Neutrophil (primary cell): ENCODE results near the gene NAT9.

Experiments
- H3K27ac ChIP-seq: fragments of 200-600 bp; sonication (generic); 2 replicates; pipeline ENCODE4 v1.5.1; 2016; ENCODE audit warnings: mild to moderate bottlenecking, moderate library complexity
- H3K27me3 ChIP-seq: fragments of 200-600 bp; sonication (generic); 2 replicates; pipeline ENCODE4 v1.6.0; 2016; ENCODE audit warnings: mild to moderate bottlenecking
- H3K36me3 ChIP-seq: fragments of 200-600 bp; sonication (generic); 2 replicates; pipeline ENCODE4 v1.5.1; 2017
- H3K4me1 ChIP-seq, 2 experiments: fragments of 200-600 bp in 1 of 2; sonication (generic) in 1 of 2; 1 replicate in 1 of 2; 2 replicates in 1 of 2; pipeline versions ENCODE4 v1.5.1 to v1.6.1; 2013 to 2016; ENCODE audit warnings: low read depth in 1 of 2, low read length in 1 of 2, mild to moderate bottlenecking in 1 of 2, moderate library complexity in 1 of 2; ENCODE audit not compliant: control insufficient read depth in 1 of 2, insufficient read depth in 1 of 2
- H3K4me3 ChIP-seq, 2 experiments: fragments of 200-600 bp in 1 of 2; sonication (generic) in 1 of 2; 1 replicate in 1 of 2; 2 replicates in 1 of 2; pipeline ENCODE4 v1.5.1; 2013 to 2016; ENCODE audit warnings: low read depth in 1 of 2, low read length in 1 of 2, mild to moderate bottlenecking in 1 of 2, moderate library complexity in 1 of 2
- H3K9me3 ChIP-seq: fragments of 200-600 bp; sonication (generic); 2 replicates; pipeline ENCODE4 v1.5.1; 2016
- CTCF ChIP-seq: fragments of 200-600 bp; sonication (generic); IDR thresholded peaks from 2 replicates; pipeline ENCODE4 v1.5.1; 2016; ENCODE audit warnings: antibody characterized with exemption

NAT9 gene

DNA sequence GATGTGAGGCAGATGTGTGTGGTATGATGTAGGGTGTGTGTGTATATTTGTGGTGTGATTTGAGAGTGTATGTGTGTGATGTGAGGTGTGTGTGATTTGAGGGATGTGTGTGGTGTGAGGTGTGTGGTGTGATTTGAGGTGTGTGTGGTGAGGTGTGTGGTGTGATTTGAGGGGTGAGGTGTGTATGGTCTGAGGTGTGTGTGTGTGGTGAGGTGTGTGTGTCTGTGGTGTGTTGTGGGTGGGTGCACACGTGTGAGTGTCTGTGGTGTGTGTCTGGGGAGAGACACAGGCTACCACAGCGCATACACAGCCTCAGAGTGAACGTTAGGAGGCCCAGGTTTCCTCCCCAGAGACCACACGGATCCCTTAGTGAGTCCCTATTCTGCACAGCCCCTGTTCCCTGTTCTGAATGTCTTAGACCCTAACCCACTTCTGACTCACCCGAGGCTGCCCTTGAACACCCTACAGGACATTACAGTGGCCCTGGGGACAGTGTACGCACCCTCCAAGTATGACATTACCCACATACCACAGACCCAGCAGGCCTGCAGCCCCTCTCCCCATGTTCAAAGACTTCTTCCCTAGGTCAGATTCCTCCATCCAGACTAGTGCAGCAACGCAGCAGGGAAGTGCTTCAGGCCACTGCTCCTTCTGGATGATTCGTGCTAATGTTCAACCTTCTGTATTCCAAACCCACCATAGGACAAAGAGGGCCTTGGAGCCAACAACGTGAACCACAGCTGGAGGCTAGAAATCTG lies 42.6 kb downstream of the NAT9 start:
- H3K27ac ChIP-seq = no peak overlapping the region
- H3K4me1 ChIP-seq = peaks cover 23 to 36% of the 10 kb centered on the region in 2 experiments
- peaks cover 14% of the 10 kb centered on the region for H3K27me3 ChIP-seq

DNA sequence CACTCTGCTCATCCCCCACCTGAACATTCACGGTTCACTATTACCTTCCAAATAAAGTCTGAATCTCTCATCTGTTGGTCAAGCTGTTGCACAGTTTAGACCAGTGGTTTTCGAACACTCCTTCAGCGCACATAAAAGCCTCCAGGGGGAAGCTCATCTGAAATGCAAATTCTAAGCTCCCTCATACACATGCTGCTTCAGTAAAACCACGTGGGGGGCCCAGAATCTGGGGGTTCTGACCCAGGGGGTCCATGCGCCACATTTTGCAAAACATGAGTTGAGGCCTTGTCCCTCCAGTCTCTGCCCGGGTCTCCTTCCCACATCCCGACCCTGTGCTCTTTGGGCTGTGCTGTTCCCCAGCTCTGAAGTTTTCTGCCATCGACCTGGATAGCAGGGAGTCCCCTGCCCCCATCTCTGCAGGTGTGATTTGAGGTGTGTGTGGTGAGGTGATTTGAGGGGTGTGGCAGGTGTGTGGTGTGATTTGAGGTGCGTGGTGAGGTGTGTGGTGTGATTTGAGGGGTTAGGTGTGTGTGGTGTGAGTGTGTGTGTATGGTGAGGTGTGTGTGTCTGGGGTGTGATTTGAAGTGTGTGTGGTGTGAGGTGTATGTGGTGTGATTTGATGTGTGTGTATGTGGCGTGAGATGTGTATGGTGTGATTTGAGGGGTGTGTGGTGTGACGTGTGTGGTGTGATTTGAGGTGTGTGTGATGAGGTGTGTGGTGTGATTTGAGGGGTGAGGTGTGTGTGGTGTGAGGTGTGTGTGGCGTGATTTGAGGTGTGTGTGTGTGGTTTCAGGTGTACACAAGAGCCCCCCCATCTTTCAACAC lies 43.9 kb downstream of the NAT9 start:
- H3K4me3 ChIP-seq = no peak overlapping the region
- no peaks in the 10 kb centered on the region for H3K9me3 ChIP-seq
- TF ChIP-seq CTCF = no peak
- peaks cover 10 to 24% of the 10 kb centered on the region in 2 experiments for H3K4me1 ChIP-seq
- peaks cover 14% of the 10 kb centered on the region for H3K27me3 ChIP-seq
- H3K27ac ChIP-seq = no peak overlapping the region
- H3K36me3 ChIP-seq = no peaks in the 10 kb centered on the region

More for the DNA sequence above, 42.6 kb downstream of the NAT9 start:
- Histone ChIP-seq H3K9me3 (no peaks in the 10 kb centered on the region), H3K4me3 (no peak overlapping the region), H3K36me3 (no peaks in the 10 kb centered on the region)
- no peak for TF ChIP-seq CTCF

DNA sequence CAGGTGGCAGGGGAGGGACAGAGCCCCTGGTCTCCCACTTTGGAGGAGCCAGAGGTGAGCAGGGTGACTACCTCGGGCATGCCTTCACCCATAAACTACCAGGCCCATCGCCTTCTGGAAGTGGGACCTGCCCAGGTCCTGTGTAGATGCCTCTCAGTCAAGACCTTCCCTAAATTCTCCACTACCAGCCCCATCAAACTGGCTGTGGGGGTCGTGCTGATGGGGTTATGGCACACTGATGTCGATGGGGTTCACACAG lies 44.9 kb downstream of the NAT9 start:
- H3K4me1 ChIP-seq = peaks cover 5 to 19% of the 10 kb centered on the region in 2 experiments
- peaks cover 14% of the 10 kb centered on the region for H3K27me3 ChIP-seq
- H3K9me3 ChIP-seq = no peaks in the 10 kb centered on the region
- H3K4me3 ChIP-seq = no peak overlapping the region
- no peak overlapping the region for H3K27ac ChIP-seq
- no peak for TF ChIP-seq CTCF
- H3K36me3 ChIP-seq = no peaks in the 10 kb centered on the region

- H3K4me3 ChIP-seq = no peak overlapping the region
- H3K27me3 ChIP-seq = peaks cover 14% of the 10 kb centered on the region
- H3K4me1 ChIP-seq = peaks cover 0 to 13% of the 10 kb centered on the region in 2 experiments
- no peaks in the 10 kb centered on the region for H3K36me3 ChIP-seq
- no peaks in the 10 kb centered on the region for H3K9me3 ChIP-seq
- TF ChIP-seq CTCF = no peak
- H3K27ac ChIP-seq = no peak overlapping the region
These were observed 45.4 kb downstream of the NAT9 start for GRCh38 chr17:74730491-74731346.

GRCh38 chr17:74729866-74730265 lies 46.3 kb downstream of the NAT9 start:
- Histone ChIP-seq H3K27ac (no peak overlapping the region), H3K27me3 (peaks cover 14% of the 10 kb centered on the region), H3K4me1 (peaks cover 0 to 8% of the 10 kb centered on the region in 2 experiments), H3K4me3 (no peak overlapping the region), H3K36me3 (no peaks in the 10 kb centered on the region), H3K9me3 (no peaks in the 10 kb centered on the region)
- no peak for TF ChIP-seq CTCF
